Stimulated activated CD4-positive, alpha-beta T cell treated with anti-CD3 and anti-CD28 coated beads, Interleukin-4, amount 100 ng/mL, for 48 hours (primary cell): ENCODE data around the gene MYOD1.

Experiments
- DNase-seq, 2 donors: peaks; one replicate each; pipeline ENCODE4 v3.0.0-alpha.2; 2020; ENCODE audit warnings: low read depth in 2 of 2

Gene MYOD1

DNA sequence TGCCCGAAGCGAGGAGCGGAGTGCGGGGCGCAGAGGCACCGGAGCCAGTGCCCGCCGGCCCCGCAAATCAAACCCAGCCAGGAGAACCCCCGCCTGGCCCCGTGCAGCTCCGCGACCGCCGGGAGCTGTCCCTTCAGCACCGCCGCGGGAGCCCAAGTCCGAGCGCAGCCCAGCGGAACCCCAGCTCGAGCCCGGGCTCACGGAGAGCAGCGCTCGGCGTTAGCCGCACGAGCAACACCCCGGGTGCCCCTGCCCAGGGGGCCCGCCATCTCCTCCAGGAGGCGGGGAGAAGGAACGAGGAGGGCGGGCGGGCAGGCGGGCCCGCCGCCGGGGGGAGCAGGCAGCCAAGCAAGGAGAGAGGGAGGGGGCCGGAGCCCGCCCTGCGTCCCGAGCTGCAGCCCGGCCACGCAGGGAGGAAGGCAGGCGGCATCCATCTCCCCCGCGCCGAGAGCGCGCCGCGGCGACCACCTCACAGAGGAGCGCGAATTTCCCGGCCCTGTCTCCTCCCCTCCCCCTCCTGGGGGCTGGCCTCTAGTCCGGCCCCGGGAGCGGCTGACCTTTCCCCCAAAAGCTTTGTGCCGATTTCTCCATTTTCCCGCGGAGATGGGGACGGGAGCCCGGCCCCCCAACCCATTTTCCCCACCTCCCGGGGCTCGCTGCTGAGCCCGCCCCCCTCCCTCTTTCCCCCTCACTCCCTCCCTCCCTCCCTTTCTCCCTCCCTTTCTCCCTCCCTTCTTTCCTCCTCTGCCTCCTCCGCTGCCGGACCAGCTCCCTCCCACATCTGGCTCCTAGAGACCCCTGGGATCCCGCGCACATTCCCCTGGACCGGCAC, 15.8 kb downstream of the MYOD1 start:
- DNase-seq = peak; percentile 40 to 44

DNA sequence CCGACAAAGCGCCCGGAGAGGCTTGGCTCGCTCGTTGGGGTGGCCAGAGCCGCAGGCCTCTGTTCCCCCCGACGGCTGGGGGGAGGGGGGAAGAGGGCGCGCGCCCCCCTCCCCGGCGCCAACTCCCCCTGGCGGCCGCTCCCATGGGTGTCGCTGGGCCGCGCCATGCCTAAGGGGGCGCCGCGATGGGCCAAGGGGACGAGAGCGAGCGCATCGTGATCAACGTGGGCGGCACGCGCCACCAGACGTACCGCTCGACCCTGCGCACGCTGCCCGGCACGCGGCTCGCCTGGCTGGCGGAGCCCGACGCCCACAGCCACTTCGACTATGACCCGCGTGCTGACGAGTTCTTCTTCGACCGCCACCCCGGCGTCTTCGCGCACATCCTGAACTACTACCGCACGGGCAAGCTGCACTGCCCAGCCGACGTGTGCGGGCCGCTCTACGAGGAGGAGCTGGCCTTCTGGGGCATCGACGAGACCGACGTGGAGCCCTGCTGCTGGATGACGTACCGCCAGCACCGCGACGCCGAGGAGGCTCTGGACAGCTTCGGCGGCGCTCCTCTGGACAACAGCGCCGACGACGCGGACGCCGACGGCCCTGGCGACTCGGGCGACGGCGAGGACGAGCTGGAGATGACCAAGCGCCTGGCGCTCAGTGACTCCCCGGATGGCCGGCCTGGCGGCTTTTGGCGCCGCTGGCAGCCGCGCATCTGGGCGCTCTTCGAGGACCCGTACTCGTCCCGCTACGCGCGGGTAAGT, 16.6 kb downstream of the MYOD1 start:
- no peak for DNase-seq

DNA sequence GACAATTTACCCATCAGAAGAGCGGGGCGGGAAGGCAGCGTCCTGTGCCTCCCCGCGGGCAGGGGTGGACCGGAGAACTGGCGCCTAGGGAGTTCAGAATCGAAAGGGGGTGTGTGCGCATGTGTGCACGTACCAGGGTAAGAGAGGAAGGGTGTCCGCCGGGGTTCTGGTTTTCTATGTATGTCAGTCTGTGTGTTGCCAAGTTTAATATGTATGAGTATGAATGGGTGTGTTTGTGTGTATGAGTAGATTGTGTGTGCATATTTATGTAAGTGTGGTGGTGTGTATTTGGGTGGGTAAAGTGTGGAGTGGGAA, 17.2 kb downstream of the MYOD1 start:
- no peak for DNase-seq

DNA sequence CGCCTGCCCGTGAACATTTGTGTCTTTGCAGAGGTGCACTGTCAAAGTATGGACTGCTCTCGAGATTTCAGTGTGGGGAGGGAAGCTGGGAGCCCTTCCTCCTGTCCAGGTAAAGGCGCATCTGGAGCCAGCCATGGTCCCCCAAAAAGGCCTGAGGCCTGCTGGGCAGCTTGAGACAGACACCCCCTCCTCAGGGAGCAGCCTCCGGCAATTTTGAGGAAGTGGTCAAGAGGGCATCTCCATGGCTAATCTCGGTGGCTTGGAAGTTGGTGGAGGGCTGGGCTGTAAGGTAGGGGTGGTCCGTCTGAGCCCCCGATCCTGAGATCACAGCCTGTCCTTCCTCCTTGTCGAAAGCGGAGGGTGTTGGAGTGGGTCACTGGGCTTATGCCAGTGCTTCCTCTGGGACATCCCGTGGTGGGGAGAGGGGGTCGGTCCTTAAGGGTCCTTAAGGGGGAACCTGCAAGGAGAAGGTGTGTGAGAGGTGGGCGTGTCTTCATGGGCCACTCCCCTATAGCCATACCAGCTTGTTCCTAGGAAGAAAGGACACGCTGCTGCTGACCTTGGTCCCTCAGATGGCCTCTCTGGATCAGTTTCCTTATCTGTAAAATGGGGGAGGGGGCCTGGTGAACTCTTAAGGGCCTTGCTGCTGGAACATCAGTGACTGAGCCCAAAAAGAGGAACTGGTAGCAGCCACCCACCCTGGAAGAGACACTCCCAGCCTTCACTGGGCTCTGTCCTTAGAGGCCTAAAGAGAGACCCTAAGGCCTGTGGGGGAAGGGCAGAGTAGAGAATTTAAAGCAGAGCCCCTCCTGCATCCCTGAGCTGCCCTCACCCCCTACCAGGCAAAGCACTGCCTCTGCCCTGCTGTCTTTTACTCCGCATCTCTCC, 17.8 kb downstream of the MYOD1 start:
- no peak for DNase-seq

DNA sequence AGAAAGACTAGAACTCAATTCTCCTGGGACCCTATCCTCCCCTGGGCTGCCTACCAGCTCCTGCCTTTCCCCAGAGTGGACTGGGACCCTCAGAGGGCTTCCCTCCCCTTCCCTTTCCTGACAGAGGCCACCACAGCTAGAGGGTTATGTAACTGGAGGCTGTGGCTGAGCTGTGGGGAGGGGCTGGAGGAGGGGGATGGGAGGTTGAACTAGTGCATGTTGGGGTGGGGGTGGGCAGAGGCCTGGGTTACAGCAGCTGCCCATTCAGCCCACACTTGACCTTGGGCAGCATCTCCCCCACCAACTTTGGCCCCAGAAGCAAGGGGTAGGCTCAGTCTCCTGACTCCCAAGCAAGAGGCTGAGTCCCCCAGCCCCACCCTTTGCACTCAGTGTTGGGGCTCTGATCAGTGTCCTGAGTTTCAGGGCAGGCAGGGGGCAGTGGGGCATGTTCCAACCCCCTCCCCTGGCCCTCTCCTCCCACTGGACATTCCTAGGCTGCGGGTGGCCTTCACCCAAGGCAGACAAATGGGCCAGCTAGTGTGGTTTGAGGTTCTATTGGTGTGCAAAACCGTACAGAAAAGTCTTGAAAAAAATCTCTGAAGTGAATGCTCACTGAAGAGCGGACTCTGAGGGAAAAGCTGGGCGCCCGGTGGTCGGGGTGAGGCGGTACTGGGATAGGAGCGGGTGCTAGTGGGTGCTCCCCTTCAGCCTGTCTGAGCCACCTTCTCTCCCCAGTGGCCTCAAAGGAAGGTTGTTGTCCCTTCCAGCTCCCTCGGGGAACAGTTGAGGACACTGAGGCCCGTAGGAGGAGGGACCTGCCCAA, 19.0 kb downstream of the MYOD1 start:
- DNase-seq = no peak

DNA sequence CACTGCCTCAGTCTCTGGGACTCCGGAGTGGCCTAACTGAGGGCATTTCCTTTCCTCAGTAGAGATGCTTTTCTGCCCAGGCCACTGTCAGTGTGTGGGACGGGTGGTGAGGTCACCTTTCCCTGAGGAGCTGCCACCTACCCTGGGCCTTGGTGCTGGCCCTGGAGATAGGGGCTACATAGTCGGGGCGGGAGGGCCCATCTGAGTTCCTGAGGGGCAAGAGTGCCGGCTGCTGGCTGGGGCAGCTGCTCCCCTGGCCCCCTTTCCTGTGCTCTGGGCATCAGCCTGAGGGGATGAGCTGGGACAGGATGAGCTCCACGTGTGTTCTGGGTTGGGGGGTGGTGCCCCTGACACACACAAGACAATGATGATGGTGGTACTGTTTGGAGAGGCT, 20.6 kb downstream of the MYOD1 start:
- no peak for DNase-seq

DNA sequence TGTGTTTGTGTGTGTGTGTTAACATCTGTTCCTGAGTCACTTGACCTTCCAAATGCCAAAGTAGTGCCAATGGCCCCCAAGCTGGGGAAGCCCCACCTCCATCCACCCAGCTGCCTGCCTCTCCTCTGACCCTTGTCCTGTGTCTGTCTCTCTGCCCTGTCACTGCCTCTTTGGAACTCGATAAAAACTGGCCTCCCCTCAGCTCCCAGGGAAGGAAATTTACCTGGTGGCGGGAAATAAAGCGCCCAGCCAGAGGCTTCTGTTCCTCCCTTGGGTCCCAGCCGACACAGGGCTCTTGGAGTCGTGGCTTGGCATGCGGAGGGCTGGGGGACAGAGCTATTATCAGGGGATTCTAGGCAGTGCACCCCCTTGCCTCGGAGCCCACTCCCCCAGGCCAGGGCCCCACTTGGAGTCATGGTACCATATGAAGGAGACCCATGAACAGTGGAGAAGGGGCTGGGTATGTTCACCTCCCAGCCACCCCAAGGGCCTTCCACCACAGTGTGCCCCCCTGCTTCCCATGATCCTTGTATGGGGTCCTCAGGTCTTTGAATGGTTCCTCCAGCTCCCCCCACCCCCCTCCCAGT, 21.4 kb downstream of the MYOD1 start:
- DNase-seq = no peak

DNA sequence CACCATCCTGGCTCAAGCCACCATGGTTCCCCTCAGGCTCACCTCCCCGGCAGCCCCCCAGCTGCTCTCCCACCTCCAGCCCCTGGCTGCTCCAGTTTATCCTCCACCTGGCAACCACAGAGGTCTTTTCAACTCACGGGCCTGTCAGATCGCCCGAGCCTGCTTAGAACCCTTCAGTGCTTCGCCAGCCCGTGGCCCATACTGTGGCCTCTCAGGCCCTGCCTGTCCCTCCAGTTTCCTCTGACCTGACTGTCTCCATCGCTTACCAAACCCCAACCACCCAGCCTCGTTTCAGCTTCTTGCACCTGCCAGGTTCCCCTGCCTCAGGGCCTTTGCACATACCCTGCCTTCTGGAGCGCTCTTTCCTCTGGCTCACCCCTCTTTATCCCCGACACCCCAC, 22.1 kb downstream of the MYOD1 start:
- DNase-seq = no peak

DNA sequence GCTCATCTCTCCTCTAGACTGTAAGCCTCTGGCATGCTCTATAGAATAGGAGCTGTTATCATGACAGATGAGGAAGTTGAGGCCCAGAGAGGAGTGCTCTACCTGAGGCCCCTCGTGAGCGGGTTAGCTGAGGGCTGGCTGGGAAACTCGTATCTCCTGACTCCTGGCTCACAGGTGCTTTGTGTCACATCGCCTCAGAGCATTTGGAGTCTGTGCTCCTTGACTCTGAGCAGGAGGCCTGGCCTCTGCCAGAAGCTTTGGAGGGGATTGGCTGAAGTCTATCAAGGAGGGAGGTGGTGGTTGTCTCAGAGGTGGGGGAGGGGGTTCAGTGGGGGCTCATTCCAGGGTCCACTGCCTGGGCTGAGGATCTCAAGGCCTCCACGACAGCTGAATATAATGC, 22.6 kb downstream of the MYOD1 start:
- DNase-seq = no peak

DNA sequence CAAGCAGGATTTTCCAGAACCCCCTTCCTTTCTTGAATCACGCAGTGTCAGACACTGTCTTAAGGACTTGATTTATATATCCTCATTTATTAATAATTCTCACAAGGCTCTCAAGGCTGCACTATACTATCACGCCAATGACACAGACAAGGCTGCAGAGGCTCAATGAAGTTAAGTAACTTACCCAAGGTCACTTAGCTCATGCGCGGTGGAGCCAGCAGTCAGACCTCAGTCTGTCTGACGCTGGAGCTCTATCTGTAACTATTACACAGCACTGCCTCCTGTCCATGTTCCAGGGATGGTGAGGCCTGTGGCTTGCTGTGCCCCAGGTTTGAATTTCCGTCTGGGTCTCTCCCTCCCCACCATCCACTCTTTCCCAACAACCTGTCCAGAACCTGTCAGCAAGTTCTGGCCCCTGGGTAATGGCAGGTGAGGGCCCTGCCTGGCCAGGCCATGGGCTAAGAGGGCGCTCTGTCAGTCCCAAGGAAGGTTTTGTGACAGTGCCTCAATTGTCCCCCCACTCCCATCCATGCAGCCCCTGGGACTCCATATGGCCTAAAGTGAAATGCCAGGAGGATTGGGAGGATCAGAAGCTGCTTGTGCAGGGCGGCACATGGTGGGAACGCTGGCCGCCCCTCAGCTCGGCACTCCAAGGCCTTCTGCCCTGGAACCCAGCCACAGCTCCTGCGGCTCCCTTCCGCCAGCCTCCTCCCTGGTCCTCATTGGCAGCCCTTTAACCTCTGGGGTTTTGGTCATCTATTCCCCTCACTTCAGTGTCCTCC, 23.8 kb downstream of the MYOD1 start:
- no peak for DNase-seq

DNA sequence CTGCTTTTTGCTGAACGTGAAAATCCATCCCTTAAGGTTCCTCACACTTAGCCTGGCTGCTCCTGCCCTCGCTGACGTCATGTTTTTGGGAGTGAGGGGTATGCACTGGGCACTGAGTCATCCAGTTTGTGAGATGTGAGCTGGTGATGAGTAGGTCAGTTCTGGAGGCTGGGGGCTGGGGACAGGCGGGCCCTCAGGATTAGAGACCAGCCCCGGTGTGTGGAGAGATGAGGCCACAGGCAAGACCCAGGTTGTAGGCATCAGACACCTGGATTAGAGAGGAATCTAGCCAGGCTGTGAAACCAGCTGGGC, 24.4 kb downstream of the MYOD1 start:
- DNase-seq = no peak

DNA sequence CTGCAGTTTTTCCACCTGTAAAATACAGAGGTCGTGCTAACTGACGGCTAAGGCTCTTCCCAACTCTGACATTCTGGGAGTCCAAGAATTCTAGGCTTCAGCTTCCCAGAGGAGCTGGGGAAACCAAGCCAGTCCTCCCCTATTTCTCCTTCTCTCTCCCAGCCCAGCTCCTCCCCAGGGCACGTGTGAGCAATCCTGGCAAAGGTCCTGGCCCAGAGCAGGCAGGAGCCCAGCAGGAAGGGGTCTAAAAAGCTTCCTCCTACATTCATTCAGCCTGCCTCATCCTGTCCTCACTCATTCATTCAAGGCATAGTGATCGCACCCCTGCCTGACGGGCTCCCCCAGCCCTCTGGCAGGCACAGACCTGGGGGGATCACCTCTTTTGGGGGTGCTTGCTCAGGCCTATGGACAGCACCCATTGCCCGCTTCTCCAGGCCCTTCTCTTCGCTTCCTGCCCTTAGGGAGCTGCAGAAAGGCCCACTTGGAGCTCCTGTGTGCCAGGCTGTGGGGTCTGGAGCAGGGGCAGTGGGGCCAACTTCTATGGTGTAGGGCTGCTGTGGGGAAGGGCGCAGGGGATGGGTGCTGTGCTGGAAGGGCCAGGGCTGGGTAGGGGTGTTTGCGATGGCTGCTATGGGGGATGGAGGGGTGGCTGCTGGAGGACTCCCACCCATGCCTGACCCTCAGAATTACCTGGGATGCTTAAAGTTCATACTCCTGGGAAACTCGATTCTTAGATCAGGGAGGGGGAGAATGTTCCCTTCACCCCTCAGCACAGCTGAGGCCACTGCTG, 25.0 kb downstream of the MYOD1 start:
- DNase-seq = no peak

DNA sequence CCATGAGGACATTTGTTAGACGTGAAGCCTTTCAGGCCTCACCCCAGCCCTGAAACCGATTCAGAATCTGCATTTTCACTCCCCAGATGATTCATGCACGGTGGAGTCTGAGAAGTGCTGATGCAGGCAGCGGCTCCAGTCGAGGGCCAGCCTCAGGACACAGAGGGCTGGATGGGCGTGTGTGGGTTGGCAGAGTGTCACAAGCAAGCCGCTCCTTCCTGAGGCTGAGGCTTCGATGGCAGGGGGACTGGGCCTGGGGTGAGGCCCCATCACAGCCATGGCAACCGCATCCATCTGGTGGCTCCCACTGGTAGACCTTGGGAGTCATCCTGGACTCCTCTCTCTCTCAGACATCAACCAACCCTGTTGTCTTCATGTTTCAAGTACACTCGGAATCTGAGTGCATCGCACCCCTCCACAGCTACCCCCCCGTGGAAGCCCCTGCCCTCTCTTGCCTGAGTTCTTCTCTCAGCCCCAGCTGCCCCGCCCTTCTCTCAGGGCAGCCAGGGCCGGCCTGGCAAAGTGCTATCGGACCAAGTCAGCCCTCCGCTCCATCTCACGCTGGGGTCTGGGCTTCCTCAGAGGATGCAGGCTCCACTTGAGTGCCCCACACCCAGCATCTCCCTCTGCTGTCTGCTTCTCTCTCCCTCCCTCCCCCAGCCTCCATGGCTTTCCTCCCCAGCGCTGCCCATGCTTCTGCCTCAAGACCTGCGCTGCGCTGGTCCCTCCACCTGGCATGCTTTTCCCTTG, 25.8 kb downstream of the MYOD1 start:
- DNase-seq = no peak

DNA sequence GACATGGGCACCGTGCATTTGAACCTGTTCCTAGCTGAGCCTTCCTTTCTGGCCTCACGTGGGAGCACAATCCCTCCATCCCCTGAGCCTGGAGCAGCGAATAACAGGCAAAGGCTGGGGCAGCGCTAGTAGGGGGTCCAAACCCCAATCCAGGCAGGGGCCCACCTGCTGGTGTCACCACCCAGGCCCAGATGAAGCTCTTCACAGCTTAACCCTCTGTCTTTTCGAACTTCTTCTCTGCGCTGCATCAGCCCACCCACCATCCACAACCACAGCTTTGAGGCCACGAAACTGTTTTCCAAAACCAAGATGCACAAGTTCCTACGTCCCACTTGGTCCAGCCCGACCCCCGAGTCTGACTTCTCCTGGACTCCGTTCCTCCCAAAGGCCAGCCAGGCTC, 26.7 kb downstream of the MYOD1 start:
- DNase-seq = no peak

DNA sequence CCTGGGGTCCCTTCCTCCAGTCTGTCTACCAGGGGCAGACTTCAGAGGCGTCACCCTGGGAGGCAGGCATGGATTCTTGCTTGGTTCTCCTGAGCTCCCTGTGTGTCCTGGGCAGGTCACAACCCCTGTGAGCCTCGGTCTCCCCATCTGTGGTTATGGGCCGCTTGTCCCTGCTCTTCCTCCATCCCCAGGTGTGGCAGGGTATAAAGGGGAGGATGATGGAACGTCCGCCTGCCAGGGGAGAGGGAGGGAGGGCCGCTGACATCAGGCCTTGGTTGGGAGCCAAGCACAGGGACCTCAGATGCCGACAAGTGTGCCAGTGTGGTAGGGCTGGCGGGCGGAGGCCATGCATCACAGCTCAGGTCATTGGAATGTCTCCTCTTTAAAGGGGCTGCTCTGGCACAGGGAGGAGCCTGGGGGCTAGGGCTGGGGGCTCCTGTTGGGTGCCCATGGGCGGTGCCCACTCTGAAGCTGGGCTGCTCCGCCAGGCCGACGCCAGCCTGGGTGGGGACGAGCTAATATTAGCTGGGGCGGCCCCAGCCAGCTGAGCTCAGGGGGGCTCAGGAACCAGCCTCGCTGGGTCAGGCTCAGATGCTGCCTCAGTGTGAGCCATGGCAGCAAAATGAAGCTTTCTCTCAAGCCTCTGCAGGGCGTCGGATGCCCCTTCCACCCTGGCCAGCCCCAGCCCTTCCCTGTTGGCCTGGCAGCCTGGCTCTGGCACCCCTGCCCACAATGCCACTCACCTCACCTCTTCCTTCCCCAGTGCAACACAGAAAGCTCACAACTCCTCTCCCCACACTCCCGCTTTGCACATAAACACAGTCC, 28.0 kb downstream of the MYOD1 start:
- DNase-seq = no peak

DNA sequence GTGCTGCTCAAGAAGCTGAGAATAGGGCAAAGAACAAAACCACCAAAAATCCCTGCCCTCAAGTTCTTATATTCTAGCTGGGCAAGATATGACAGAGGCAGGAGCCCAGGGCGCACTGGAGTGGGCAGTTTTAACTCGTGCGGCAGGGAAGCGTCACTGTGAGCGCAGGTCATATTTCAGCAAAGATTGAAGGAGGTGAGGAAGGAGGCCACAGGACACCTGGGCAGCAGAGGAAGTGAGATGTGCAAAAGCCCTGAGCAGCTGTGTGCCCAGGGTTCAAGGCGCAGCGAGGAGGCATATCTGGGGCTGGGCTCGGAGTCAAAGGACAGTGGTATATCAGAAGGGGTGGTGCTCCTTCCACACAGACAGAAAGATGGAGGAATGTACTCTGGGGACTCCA, 28.7 kb downstream of the MYOD1 start:
- no peak for DNase-seq

DNA sequence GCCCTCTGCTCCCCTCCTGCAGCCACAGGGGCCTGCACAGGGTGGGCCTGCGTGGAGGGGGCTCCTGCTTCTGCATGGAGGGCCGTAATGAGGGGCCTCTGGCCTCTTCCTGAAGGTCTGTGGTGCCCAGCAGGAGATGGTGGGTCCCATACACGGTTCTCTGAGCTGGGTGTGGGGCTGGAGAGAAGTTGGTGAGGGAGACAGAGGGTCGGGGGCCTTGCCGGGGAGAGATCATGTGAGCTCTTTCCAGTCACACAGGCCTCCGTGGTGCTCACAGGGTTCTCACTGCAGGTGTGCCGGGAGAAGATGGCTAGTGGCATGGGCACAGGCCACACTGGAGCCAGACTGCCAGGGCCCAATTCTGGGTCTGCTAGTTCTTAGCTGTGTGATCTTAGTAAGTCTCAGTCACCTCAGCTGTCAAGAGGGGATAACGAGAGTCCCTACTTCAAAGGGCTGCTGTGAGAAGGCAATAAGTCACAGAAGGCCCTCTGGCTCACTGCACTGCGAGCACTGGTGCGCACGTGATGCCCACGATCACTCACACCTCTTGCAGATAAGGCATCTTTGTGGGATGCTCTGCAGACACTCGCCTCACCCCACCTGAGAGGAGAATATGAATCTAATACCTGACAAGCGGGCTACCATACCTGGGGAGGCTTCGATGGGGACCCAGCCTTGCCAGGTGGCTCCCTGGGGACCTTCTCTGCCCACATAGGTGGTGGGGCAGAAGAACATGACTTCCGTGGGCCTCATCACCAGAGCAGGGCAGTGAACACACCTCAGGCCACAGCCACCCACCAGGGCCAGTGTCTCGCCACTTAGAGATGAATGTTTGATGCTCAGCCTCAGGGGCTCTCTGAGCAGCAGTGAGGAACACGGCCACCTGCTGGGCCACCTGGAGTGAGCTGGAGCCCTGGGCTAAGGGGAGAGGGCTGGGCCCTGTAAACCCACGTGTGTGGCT, 29.7 kb downstream of the MYOD1 start:
- DNase-seq = no peak
